HG03045 (cell line): Measurements from ENCODE around the gene TBC1D8B.
"Not testable (repeated sequence)": the region's sequence is repeated elsewhere in the genome, so short reads cannot be mapped to it uniquely, and the experiment has no call there.

ENCODE experiments used
- ATAC-seq: cut with Tn5 transposase; IDR thresholded peaks from one replicate; pipeline ENCODE4 v1.9.1; 2021; ENCODE audit warnings: mild to moderate bottlenecking, moderate library complexity; ENCODE audit not compliant: unreplicated experiment

Gene TBC1D8B

DNA sequence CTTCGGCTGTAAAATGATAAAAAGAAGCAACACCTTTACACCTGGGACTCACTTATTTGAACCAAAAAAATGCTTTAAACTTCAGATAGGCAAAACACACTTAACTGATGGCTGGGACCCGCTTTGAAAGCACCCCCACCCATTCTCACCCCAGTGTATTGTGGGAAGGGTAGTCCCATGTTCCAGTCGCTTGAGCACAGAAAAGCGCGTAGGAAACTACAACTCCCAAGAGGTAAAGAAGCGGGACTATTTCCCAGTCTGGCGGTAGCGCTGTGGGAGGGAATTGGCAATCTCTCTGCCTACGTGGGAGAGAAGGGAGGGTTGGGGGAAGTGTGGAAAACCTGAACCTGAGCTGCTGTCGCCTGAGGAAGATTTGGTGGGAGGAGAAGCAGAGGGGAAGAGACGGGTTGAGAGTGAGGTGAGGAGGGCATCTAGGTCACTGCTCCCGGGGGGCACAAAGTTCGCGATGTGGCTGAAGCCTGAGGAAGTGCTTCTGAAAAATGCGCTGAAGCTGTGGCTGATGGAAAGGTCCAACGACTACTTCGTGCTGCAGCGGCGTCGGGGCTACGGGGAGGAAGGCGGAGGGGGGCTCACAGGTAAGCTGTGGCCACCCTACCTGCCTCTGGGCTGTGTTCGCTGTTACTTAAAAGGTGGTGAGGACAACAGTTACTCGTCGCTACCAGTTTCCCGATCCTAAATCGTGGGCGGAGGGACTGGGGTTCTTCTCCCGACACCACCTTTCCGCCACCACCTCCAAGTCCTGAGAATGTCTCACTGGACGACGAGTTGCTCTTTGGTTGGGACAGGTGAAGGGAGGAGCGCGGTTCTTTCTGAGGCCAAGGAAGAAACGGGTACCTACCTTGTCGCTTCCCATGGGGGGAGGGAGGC is at the start of gene TBC1D8B:
Gene TBC1D8B (plus strand): TSS at position 286 of the 888 bp plus-strand sequence. CDS start 181 bp downstream, at position 467.
- peak; percentile 99 for ATAC-seq

DNA sequence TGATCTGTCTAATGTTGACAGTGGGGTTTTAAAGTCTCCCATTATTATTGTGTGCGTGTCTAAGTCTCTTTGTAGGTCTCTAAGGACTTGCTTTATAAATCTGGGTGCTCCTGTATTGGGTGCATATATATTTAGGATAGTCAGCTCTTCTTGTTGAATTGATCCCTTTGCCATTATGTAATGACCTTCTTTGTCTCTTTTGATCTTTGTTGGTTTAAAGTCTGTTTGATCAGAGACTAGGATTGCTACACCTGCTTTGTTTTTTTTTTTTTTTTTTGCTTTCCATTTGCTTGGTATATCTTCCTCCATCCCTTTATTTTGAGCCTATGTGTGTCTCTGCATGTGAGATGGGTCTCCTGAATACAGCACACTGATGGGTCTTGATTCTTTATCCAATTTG is 33.2 kb upstream of the TBC1D8B start:
- not testable (repeated sequence) for ATAC-seq

DNA sequence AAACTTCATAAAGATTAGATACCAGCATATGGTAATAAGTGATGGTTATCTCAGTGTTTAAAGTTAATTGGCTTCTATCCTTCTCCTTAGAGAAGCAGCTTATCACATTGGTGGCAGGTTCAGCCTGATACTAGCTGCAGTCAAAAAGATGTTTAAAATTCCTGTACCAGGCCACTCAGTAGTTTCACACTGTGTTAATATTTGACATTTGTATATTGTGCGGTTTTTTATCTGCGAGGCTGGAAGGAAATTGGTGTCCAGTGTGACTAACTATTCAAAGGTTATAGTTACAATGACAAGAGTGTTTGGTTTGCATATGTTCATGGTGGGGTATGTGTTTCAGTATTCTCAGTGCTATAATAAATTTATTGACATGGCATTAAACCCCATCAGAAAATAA is 27.5 kb upstream of the TBC1D8B start:
- ATAC-seq: no peak

DNA sequence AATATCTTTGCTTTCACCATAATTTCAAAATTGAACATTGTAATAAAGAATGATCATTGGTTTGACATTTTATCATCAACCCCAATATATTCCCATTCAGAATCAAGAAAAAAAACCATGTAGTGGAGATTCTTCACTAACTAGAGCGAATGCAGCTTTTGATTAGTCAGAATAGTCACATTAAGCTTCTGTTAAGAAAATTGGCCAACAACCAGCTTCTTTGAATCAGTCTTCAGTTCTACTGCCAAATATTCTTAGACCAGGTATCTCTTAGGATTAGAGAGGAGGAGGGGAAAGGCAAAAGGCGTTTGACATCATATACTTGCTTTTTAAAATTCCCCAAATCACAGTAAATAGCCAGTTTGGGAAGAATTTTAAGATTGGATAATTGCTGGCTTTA is 22.2 kb upstream of the TBC1D8B start:
- no peak for ATAC-seq

DNA sequence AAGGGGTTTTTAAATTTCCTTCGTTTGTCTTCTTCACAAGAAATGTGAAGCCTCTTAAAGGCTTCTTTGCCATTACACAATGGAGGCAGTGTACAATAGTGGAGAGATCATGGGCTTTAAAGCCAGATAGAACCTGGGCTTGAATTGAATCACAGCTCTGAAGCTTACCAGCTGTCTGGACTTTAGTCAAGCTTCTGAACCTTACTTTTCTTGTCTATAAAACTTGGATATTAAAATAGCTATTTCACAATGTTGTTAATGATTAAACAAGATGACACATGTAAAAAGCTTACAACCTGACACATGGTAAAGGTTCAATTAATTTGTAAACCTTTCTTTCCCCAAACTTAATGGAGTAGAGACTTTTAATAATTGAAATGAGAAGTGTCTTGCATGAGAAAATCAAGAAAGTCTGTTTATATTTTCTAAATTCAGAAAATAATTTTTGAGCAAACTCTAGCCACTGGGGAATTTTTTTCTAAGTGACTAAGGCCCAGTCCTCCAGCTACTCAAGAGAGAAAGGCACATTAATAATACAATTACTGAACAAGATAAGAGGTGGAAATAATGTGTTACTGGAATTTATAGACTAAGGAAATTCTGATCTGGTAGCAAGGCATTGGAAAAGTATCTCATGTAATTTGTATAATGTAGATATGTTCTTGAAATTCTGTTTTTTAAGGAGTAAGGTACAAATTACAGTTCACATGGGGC is 21.7 kb upstream of the TBC1D8B start:
- no peak for ATAC-seq

DNA sequence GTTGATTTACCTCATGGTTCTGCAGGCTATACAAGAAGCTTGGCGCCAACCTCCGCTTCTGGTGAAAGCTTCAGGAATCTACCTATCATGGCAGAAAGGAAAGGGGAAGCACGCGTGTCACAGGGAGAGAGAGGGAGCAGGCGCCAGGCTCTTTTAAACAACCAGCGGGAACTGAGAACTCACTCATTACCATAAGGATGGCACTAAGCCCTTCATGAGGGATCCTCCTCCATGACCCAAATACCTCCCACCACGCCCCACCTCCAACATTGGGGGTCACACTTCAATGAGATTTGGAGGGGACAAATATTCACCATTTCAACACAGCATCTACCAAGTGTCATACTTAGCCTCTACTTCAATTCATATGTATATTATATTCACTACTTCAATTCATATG is 18.8 kb upstream of the TBC1D8B start:
- no peak for ATAC-seq

DNA sequence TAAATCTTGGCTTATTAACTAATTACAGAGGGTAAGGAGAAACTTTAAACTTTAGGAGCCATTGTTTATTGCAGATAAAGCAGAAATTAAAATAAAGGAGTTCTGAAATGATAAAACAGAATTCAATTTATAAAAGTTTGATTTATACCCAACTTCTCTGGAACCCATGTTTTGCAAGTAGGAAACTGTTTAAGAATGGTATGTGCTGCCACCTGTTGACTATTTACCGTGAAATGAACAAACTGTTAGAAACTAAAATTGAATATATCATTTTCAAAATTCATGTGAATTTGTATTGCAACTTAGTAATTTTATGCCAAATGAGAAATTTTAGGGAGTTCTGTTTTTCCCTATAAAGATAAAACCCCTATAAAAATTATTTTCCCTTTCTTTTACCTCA is 11.0 kb upstream of the TBC1D8B start:
- no peak for ATAC-seq

DNA sequence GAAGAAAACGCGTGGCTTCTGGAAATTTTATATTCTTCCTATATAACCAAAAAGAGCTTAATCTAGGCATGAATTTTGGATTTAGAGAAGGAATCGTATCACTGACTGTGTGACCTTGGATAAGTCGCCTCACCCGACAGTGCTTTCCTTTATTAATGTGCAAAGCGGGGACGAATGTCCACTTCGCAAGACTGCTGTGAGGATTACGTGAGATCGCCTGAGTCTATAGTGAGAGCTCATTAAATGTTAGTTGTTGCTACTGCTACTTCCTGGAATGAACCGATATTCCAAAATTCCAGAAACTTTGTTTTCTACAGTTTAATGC is 448 bp upstream of the TBC1D8B start:
- peak; percentile 8 for ATAC-seq

DNA sequence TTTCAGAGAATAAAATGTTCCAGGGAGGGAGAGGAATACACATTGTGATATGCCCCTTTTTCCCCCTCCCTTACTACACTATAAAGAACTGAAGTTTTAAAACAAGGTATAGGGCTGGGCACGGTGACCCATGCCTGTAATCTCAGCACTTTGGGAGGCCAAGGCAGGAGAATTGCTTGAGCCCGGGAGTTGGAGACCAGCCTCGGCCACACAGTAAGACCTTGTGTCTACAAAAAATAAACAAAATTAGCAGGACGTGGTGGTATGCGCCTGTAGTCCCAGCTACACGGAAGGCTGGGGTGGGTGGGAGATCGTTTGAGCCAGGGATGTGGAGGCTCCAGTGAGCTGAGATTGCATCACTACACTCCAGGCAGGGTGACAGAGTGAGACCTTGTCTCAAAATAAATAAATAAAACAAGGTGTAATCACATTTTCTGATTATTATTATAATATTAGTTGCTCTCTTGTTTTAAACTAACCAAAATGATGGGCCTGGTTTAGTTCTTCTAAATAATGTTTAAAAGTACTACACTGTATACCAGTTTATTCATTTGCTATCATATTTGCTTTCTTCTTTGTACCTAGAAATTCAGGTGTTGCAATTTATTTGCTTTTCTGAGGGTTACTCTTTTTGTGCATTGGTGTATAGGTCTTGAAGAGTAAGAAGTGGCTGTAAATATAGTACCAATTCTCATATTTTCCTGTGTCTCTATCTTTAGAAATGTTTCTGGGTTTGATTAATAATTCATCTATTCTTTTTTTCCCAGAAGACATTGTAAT is 8.8 kb downstream of the TBC1D8B start:
- no peak for ATAC-seq

DNA sequence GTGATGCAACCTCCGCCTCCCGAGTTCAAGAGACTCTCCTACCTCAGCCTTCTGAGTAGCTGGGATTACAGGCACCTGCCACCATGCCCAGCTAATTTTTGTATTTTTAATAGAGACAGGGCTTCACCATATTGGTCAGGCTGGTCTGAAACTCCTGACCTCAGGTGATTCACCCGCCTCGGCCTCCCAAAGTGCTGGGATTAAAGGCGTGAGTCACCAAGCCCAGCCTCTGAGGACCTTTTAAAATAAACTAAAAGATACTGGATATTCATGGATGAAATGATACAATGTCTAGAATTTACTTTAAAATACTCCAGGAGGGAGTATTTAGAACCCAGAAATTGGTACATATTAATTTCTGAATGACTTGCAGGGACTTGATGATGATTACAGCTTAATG is 10.5 kb downstream of the TBC1D8B start:
- not testable (repeated sequence) for ATAC-seq

DNA sequence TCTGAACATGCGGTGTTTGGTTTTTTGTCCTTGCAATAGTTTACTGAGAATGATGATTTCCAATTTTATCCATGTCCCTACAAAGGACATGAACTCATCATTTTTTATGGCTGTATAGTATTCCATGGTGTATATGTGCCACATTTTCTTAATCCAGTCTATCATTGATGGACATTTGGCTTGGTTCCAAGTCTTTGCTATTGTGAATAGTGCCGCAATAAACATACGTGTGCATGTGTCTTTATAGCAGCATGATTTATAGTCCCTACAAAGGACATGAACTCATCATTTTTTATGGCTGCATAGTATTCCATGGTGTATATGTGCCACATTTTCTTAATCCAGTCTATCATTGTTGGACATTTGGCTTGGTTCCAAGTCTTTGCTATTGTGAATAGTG is 11.6 kb downstream of the TBC1D8B start:
- ATAC-seq: not testable (repeated sequence)

DNA sequence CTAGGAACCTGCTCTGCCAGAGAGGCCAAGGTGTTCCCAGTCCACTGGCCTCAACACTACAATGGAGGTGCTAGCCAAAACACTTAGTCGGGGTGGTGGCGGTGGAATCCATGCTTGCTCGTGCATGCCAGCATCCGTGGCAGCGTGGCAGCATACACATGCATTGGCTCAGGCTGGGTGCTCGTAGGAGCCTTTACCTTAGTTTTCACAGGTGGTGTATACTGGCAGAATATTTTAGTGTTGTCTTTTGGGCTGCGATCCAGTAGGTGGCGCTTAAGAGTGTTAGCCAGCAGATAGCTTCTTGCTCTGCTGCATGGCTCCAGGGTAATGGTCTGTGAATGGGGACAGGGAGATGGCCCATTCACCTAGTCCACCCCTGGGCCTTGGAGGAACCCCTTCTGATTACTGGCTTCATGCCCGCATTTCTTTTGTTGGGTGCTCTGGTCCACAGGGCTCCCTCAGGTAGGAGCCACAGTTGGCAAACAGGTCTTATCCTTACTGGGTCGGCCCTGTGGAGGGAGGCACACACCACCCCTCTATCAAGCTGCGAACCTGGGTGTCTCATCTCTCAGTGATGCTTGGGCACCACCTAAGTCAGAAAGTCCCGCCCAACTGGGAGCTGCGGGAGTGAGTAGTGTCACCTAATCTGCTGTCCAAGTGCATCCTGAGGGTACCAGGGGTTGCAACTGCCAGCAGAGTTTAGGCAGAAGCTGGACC is 60.7 kb downstream of the TBC1D8B start:
- ATAC-seq: no peak

DNA sequence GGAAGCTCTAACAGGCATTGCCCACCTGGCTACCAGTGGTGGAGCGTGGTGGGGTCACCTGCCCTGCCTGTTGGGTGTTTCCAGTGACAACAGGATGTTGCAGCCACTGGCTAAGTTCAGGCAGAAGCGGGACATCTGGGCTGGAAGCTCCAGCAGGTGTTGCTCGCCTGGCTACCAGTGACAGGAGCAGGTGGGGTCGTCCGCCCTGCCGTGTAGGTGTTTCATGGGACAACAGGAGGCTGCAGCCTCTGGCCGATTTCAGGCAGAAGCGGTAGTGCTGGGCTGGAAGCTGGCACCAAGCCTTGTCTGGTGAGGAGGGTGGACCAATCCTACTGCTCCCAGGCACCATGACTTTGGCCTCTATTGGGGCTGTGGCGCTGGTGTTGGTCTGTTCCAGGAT is 61.2 kb downstream of the TBC1D8B start:
- ATAC-seq: no peak

DNA sequence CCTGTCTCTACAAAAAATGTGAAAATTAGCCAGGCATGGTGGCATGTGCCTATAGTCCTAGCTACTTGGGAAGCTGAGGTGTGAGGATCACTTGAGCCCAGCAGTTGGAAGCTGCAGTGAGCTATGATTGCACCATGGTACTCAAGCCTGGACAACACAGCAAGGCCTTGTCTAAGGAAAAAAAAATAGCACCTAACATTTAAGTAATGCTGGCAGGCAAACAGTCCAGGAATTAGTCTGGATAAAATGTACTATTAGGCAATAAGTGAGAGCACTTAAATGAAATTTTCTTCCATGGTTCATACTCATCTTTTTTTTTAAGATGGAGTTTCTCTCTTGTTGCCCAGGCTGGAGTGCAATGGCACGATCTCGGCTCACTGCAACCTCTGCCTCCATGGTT is 70.3 kb downstream of the TBC1D8B start:
- not testable (repeated sequence) for ATAC-seq

DNA sequence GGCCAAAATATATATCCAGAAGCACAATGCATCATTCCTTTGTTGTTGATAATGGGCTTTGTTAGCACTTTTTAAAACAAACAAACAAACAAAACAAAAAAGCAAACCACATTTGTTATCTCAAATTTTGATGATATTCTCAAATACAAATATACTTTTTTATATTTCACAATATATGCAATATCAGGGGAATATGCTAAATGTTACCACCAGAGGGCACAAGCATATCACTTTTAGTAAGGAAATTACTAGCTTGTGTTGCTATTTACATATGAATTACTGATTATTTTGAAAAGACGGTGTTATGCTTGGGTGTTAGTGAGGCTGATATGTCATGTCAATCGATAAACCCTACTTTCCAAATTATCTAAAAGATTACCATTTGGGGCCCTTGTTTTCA is 71.6 kb downstream of the TBC1D8B start:
- ATAC-seq: no peak

DNA sequence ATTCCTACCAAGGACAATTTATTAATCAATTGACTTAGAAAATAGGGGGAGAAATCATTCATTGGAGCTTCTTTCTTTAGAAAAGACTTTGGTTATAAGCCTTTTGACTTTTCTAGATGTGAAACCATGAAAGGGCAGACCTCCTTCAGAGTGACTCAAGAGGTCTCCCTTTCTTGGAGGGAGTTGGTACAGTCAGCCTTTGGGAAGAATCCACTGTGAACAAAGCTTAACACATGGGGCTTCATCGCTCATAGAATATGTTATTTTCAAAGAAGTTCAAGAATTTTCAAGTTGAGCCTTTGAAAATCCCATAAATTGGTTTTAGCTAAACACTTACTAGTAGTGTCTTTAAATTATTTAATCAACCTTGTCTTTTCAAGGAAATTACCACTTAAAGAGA is 72.7 kb downstream of the TBC1D8B start:
- ATAC-seq: no peak

DNA sequence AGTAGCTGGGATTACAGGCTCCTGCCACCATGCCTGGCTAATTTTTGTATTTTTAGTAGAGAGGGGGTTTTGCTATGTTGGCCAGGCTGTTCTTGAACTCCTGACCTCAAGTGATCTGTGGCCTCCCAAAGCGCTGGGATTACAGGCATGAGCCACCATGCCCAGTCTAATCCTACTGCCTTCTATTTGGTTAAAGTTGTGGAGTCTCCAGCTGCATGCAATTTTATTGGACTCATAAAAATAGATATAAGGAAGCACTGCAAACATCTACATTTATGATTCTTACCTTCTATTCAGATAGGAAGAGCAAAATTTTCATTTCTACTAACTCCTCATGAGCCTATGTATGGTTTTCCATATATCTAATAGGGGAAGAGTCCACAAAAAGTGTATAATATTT is 87.0 kb downstream of the TBC1D8B start:
- no peak for ATAC-seq

DNA sequence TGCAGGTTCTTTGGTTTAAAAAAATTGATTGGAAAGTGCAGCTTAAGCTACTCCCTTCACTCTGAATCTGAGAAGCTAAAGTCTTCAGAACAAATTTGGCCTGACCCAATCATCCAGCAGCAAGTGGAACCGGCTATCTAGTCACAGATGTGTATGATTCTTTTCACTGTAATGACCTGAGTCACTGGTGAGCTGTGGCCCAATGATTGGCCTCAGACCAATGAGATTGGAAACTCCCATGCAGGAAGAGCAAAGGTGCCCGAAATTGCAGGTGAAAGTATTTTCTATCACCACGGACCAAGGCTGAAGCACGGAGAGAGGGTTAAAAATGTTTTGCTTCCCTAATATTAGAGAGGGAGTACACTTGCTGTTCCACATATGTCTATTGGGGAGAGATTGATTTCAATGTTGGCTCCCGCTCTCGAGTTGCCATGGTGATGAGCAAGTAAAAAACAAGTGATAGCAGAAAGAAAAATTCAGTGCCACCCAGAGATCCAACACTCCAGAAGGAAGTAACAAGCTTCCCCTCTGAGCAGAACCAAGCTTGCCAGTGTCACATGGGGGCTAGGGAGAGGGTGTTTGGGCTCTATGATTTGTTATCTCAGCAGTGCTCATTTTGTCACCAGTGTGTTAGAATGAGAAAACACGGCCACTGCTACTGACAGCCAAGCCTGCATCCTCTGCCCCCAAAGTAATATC is 89.4 kb downstream of the TBC1D8B start:
- ATAC-seq: no peak

DNA sequence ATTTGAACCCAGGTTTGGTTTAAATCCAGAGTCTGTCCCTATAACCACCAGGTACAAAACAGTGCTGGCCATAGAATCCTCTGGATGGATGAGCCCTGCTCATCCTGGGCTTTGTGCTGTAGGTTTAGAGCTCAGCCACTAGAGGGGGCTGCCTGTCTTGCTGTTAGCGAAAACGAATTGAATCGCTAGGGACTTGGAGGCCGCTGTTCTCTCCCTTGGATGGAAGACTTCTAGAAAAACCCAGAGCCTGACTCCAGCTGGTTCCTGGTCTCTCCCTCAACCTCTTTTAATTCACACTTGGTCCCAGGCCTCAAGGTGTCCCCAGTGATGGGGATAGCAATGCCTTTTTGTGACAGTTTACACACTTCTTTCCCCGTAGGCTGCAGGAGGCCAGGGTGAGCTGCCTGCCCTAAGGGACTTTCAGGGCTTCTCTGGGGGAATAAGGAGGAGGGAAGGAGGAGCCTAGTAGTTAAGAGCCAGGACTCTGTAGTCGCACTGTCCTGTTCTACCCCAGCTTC is 92.0 kb downstream of the TBC1D8B start:
- ATAC-seq: no peak

DNA sequence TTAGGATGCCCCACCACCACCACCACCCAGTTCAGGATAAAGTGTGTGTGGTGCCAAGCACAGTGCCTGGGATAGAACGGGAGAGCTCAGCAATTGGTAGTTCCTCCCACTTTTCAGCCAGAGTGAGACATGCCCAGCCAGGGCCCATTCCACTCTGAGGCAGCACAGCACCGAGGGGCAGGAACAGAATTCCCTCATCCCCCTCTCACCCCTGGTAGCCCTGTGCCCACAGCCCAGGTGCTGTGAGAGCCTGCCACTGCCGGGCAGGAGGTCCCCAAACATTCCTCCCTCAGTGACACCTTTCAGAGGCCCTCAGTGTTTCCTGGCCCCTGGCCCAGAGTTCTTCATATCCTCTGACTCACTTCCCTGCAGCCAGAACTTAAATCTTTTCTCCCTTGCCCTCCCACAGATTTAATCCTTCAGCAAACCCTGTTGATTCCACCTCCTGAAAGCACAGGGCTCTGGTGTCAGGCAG is 92.5 kb downstream of the TBC1D8B start:
- ATAC-seq: no peak
